GM12801 (cell line): ENCODE results near the gene SMCO3.

Experiments
- TF ChIP-seq, protein P1 (sequence below): IDR thresholded peaks from one replicate; pipeline ENCODE4 v1.5.1; 2011; ENCODE audit warnings: control low read depth; ENCODE audit not compliant: insufficient read length; ENCODE audit errors: extremely low read depth

Gene SMCO3

DNA sequence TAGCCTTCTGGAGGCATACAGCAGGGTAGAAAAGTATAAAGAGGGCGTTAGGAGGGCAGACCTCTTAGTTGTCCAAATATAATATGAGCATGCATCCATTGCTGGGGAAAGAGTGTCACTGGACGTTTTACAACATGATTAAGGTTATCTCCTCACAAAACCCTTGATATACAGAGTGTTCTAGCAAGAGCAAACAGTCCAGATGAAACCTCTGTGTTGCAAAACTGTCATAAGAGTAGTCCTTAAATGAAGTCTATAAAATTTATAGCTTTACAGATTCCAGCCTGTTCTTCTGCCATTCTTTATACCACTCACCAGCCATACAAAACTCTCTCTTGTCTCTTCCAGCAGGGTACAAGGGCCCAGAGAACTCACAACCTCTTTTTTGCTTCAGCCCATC, 32.4 kb downstream of the SMCO3 start:
- TF ChIP-seq, protein P1, sequence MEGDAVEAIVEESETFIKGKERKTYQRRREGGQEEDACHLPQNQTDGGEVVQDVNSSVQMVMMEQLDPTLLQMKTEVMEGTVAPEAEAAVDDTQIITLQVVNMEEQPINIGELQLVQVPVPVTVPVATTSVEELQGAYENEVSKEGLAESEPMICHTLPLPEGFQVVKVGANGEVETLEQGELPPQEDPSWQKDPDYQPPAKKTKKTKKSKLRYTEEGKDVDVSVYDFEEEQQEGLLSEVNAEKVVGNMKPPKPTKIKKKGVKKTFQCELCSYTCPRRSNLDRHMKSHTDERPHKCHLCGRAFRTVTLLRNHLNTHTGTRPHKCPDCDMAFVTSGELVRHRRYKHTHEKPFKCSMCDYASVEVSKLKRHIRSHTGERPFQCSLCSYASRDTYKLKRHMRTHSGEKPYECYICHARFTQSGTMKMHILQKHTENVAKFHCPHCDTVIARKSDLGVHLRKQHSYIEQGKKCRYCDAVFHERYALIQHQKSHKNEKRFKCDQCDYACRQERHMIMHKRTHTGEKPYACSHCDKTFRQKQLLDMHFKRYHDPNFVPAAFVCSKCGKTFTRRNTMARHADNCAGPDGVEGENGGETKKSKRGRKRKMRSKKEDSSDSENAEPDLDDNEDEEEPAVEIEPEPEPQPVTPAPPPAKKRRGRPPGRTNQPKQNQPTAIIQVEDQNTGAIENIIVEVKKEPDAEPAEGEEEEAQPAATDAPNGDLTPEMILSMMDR, result no peak

- TF ChIP-seq, protein P1, result no peak
Observed at GRCh38 chr12:14780859-14781258, 33.1 kb downstream of the SMCO3 start.

- TF ChIP-seq, protein P1, result no peak
Observed at GRCh38 chr12:14779834-14780233, 34.1 kb downstream of the SMCO3 start.

GRCh38 chr12:14777271-14777670, 36.7 kb downstream of the SMCO3 start:
- TF ChIP-seq, protein P1, result no peak

DNA sequence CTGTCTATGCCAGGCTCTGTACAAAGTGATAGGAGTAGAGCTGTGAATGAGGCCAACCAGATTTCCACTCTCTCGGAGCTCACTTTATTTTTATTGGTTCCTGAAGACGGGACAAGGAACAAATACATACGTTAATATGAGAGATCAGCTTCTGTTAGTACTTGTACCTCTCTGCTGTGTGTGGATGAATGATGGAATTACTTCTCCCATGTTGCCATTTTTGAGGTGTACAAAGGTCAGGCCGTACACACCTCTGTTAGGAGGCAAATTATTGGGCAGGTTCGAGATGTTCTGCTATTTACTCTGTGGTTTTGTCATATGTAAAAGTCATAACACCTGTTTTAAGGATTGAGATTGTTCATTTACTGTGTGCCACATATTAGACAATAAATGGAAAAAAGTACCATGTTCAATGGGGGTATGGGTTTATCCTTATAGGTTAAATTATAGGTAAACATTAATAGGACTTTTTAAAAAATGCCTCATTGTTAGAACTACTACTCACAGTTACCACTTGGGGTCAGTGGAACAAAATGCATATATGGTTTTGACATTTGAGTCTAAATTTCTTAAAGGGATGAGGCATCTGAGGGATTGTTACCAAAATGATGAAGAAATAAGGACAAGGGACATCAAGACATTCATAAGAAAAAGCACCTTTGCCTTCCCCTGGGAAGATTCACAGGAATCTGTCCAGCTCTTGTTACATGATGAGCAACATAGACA, 37.6 kb downstream of the SMCO3 start:
- TF ChIP-seq, protein P1, result no peak

DNA sequence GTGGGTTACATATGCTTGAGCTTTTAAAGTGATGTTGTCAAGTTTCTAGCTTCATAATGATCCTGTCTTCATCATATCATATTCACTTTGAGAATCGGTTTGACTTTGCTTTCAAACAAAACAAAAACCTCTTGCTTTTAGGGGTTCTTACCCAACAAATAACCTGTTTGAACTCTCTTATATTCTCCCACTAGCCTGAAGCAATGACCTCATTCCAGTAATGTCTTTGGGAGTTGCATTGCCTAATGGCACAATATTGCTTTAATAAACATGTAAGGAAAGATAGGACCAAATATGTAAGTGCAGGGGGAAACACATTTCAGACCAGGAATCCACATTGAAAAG, 38.4 kb downstream of the SMCO3 start:
- TF ChIP-seq, protein P1, result no peak

DNA sequence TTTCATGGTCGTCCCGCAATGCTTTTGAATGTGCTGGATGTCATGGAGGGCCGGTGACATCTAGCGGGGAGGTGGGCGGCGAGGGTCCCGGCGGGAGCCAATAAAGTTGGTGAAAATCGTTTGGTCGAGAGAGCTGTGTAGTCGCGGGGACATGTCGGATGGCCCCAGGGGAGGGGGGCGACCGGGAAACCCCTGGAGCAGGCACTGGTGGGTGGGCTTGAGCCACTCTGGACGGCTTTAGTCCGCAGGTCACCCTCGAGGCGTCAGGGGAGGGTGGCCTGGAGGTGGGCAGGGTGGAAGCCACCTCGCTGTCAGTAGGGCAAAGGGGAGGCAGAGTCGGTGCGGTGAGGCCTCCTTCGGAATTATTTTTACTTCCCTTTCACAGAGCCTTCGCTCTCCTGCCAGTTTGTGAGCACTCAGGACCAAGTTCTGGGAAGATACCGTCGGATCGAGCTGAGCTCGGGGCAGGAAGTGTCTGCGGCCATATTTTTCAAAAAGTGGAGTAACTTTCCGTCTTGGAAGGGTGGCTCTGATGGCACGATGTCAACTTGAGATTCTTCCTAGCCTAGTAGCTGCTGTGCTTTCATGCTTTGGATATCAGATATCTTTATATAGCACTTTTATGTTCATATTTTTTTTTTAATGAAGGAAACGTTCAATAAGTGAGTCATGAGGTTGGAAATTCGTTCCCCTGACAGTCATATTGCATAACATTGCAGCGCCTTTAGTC, 38.9 kb downstream of the SMCO3 start:
- TF ChIP-seq, protein P1, result no peak
